ENCODE data around the gene EDAR. TPM values are rescaled to one million over a fixed set of nuclear protein-coding genes. Genes with fewer than 3 reads are reported as not detected.

Gene EDAR
- total and polyA plus RNA-seq, 10 of the 15 experiments (the other 5 are each of a cell fraction or from before 2014, with no cell fraction given) = 0.04 TPM; not detected in 9

DNA sequence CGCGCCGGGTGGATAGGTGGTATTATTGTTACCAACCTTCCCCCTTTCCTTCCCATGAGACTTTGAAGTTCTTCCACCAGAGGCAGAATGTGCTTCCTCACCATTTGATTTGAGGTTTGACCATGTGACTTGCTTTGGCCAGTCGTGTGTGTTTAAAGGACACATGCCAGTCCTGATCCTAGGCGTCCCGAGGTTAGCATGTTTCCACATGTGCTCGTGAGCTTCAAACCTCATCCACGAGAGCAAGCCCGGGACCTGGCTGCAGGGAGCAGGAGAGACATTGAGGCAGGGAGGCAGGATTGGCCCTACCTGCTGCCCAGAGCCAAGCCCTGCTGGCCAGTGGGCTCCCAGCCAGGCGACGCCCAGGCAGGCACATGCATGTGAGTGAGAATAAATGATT lies 27.4 kb upstream of the EDAR start:
- intact Hi-C loops (cut with micrococcal nuclease; ENCODE audit: unreplicated experiment) (no loop called here), in situ Hi-C loops (cut with MboI) (no loop called here)
- no peaks in the 10 kb centered on the region for H3K4me1 ChIP-seq (ENCODE audit: control insufficient read depth, insufficient read depth, low read length)
- no peak for ATAC-seq
- H3K36me3 ChIP-seq (ENCODE audit: control insufficient read depth in 2 of 2, insufficient read depth in 2 of 2, low read length in 1 of 2) = no peaks in the 10 kb centered on the region
- ChIA-PET CTCF (no interaction called here), SMC1A (ENCODE audit: uncharacterized antibody, unreplicated experiment) (no interaction called here), POLR2A (interaction anchor here (0.6 kb wide), 1 partner anchor 133 kb away, joined by 3 read pairs; no protein-coding TSS in a partner anchor), RAD21 (ENCODE audit: unreplicated experiment) (no interaction called here)
- BruUV-seq (replicated peaks) = no TSS peak
- no peaks in the 10 kb centered on the region for H3K79me2 ChIP-seq (ENCODE audit: control insufficient read depth, insufficient read depth, low read length)
- H3K4me3 ChIP-seq = no peak overlapping the region
- no peak overlapping the region for H3K4me2 ChIP-seq (ENCODE audit: control insufficient read depth, insufficient read depth)
- no peak for FAIRE-seq
- TF ChIP-seq SIN3A (IDR thresholded peaks at IDR 0.05; ENCODE audit: low read depth, low read length) = no peak
- TF ChIP-seq HCFC1 (IDR thresholded peaks at IDR 0.05; ENCODE audit: low read length) = no peak
- no peak for TF ChIP-seq CHD4 (IDR thresholded peaks at IDR 0.05)
- no peak for TF ChIP-seq BCL11A (IDR thresholded peaks at IDR 0.05; ENCODE audit: low read depth, low read length)
- TF ChIP-seq BRCA1 (IDR thresholded peaks at IDR 0.05; ENCODE audit: low read depth, low read length) = no peak
- TF ChIP-seq NR2F1 (conservative IDR thresholded peaks at IDR 0.05) = no peak
- TF ChIP-seq SP1 (IDR thresholded peaks at IDR 0.05; ENCODE audit: low read depth, low read length) = no peak
- TF ChIP-seq CHD2 (IDR thresholded peaks at IDR 0.05; ENCODE audit: borderline replicate concordance, low read depth, low read length) = no peak
- TF ChIP-seq, protein P1, sequence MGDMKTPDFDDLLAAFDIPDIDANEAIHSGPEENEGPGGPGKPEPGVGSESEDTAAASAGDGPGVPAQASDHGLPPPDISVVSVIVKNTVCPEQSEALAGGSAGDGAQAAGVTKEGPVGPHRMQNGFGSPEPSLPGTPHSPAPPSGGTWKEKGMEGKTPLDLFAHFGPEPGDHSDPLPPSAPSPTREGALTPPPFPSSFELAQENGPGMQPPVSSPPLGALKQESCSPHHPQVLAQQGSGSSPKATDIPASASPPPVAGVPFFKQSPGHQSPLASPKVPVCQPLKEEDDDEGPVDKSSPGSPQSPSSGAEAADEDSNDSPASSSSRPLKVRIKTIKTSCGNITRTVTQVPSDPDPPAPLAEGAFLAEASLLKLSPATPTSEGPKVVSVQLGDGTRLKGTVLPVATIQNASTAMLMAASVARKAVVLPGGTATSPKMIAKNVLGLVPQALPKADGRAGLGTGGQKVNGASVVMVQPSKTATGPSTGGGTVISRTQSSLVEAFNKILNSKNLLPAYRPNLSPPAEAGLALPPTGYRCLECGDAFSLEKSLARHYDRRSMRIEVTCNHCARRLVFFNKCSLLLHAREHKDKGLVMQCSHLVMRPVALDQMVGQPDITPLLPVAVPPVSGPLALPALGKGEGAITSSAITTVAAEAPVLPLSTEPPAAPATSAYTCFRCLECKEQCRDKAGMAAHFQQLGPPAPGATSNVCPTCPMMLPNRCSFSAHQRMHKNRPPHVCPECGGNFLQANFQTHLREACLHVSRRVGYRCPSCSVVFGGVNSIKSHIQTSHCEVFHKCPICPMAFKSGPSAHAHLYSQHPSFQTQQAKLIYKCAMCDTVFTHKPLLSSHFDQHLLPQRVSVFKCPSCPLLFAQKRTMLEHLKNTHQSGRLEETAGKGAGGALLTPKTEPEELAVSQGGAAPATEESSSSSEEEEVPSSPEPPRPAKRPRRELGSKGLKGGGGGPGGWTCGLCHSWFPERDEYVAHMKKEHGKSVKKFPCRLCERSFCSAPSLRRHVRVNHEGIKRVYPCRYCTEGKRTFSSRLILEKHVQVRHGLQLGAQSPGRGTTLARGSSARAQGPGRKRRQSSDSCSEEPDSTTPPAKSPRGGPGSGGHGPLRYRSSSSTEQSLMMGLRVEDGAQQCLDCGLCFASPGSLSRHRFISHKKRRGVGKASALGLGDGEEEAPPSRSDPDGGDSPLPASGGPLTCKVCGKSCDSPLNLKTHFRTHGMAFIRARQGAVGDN (IDR thresholded peaks at IDR 0.05) = no peak
- no peak for TF ChIP-seq PAX8 (IDR thresholded peaks at IDR 0.05)
- TF ChIP-seq, protein P2, sequence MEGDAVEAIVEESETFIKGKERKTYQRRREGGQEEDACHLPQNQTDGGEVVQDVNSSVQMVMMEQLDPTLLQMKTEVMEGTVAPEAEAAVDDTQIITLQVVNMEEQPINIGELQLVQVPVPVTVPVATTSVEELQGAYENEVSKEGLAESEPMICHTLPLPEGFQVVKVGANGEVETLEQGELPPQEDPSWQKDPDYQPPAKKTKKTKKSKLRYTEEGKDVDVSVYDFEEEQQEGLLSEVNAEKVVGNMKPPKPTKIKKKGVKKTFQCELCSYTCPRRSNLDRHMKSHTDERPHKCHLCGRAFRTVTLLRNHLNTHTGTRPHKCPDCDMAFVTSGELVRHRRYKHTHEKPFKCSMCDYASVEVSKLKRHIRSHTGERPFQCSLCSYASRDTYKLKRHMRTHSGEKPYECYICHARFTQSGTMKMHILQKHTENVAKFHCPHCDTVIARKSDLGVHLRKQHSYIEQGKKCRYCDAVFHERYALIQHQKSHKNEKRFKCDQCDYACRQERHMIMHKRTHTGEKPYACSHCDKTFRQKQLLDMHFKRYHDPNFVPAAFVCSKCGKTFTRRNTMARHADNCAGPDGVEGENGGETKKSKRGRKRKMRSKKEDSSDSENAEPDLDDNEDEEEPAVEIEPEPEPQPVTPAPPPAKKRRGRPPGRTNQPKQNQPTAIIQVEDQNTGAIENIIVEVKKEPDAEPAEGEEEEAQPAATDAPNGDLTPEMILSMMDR (IDR thresholded peaks at IDR 0.05 in 2 of 3, conservative IDR thresholded peaks at IDR 0.05 in 1 of 3; ENCODE audit: control insufficient read depth in 2 of 3, extremely low read depth in 1 of 3, insufficient read depth in 1 of 3, low read depth in 3 of 3, low read length in 3 of 3) = no peak
- TF ChIP-seq, protein P3, sequence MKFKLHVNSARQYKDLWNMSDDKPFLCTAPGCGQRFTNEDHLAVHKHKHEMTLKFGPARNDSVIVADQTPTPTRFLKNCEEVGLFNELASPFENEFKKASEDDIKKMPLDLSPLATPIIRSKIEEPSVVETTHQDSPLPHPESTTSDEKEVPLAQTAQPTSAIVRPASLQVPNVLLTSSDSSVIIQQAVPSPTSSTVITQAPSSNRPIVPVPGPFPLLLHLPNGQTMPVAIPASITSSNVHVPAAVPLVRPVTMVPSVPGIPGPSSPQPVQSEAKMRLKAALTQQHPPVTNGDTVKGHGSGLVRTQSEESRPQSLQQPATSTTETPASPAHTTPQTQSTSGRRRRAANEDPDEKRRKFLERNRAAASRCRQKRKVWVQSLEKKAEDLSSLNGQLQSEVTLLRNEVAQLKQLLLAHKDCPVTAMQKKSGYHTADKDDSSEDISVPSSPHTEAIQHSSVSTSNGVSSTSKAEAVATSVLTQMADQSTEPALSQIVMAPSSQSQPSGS (IDR thresholded peaks at IDR 0.05; ENCODE audit: low read length) = no peak
- no peak for TF ChIP-seq NFXL1 (IDR thresholded peaks at IDR 0.05; ENCODE audit: borderline replicate concordance)
- no peak for TF ChIP-seq CHD1 (IDR thresholded peaks at IDR 0.05; ENCODE audit: low read depth, low read length)
- H4K20me1 ChIP-seq (ENCODE audit: control insufficient read depth, insufficient read depth) = no peaks in the 10 kb centered on the region
- H3K27ac ChIP-seq (ENCODE audit: control insufficient read depth, insufficient read depth) = no peak overlapping the region
- H2AFZ ChIP-seq (ENCODE audit: control insufficient read depth, low read depth, low read length) = no peak overlapping the region
- peaks cover 0 to 4% of the 10 kb centered on the region in 2 experiments; a peak in 3 of 4 replicates for H3K27me3 ChIP-seq (replicated peaks in 1 of 2; ENCODE audit: control insufficient read depth in 2 of 2, insufficient read depth in 2 of 2, low read length in 1 of 2)
- no peak for DNase-seq (ENCODE audit: low read depth, low spot score)
- no peaks in the 10 kb centered on the region for H3K9me3 ChIP-seq (replicated peaks; ENCODE audit: control insufficient read depth, insufficient read depth, low read length)
- WGBS (ENCODE audit: insufficient coverage, insufficient replicate concordance, low lambda C conversion rate, missing lambda C conversion rate) = 55% methylated on average over 11 of the region's 11 CpGs
- no peak overlapping the region for H3K9ac ChIP-seq (ENCODE audit: control insufficient read depth, insufficient read depth, low read length)
